Motor neuron (in vitro differentiated cells): ENCODE results near the gene PLEKHG2. TPM values are rescaled to one million over a fixed set of nuclear protein-coding genes. Genes with fewer than 3 reads are reported as not detected.

Experiments
- ATAC-seq, 8 experiments: fragments of 200-7000 bp; cut with Tn5 transposase; replicated peaks in 6 of 8; 2 replicates each; pipeline ENCODE4 v1.8.0; 2021; ENCODE audit warnings: mild to moderate bottlenecking in 8 of 8, moderate library complexity in 8 of 8
- H3K27ac ChIP-seq, 2 donors: fragments of 250-450 bp; sonication (Bioruptor Pico); 2 replicates each; pipeline ENCODE4 v1.9.0; 2021; ENCODE audit warnings: antibody characterized with exemption in 2 of 2, mild to moderate bottlenecking in 2 of 2, moderate library complexity in 1 of 2
- H3K4me1 ChIP-seq, 2 donors: fragments of 250-450 bp; sonication (Bioruptor Pico); replicated peaks in 1 of 2; 2 replicates each; pipeline ENCODE4 v1.6.1; 2021; ENCODE audit warnings: antibody characterized with exemption in 2 of 2, mild to moderate bottlenecking in 2 of 2, moderate library complexity in 1 of 2
- H3K4me3 ChIP-seq, 5 donors: fragments of 250-450 bp; sonication (Bioruptor Pico); 2 replicates each; pipeline ENCODE4 v1.9.0; 2021; ENCODE audit warnings: antibody characterized with exemption in 5 of 5, mild to moderate bottlenecking in 5 of 5, moderate library complexity in 4 of 5
- WGBS, 10 experiments: fragments of 450-650 bp; shearing (Covaris generic); methylation state at CpG; one replicate each; pipeline ENCODE4 v1.0.0; 2022; 5-methylcytosine and 5-hydroxymethylcytosine counted together
- in situ Hi-C, 9 experiments: fragments of 400-800 bp; cut with MboI; loops; one replicate each; pipeline ENCODE4 v1.15.0; 2021; ENCODE audit warnings: low sequenced_read_pairs in 9 of 9, low pct_unique_long_range_greater_than_20kb in 2 of 9; ENCODE audit not compliant: unreplicated experiment in 9 of 9
- total RNA-seq, 8 experiments: library from RNA; unstranded; fragments of 300-600 nt; gene quantifications; 2 replicates each; pipeline versions ENCODE4 v1.2.3 to v1.2.4, GENCODE V29; 2022

The PLEKHG2 gene
- total RNA-seq, 8 experiments from 2014 or later, result 1.1 to 50.6 (median 13.2) TPM

DNA sequence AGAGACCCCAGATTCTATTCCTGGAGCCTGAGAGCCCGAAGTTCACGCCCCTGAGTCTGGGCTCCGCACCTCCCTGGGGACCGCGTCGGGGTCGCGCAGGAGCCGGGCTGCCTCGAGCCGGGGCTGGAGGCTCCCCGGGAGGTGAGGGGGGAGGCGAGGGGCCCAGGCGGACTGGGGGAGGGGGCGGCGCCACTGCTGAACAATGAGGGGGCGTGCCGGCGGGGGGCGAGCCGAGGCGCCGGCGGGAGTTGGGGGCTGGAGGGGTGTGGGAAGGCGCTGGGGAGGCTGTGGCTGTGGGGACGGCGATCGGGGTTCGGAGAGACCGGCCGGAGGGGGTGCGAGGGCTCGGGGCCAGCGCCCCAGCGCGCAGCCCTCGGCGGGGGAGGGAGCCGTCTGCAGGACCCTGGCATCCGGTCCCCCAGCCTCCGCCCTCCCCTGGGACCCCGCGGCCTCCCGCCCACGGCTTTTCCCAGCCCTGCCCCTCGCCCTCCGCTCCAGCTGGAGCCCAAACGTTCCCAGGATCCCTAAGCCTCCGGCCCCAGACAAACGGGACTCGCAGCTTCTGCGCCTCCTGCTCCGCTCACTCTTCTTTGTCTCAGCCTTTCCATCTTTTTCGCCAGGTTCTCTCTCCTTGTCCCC lies 922 bp downstream of the PLEKHG2 start:
- H3K27ac ChIP-seq, result peak overlapping the region; percentile 84 to 89
- 0% methylated on average over 1 of the region's 54 CpGs; no CpG with 5 or more reads in 9 of the 10 experiments for WGBS, 10 experiments
- ATAC-seq, result peak in 5 of 8 experiments; percentile 21 to 46 (median 44)
- in situ Hi-C loops, result no loop called here
- peak overlapping the region; percentile 73 to 93 (median 78) for H3K4me3 ChIP-seq
- peaks cover 12 to 22% of the 10 kb centered on the region in 2 donors for H3K4me1 ChIP-seq

DNA sequence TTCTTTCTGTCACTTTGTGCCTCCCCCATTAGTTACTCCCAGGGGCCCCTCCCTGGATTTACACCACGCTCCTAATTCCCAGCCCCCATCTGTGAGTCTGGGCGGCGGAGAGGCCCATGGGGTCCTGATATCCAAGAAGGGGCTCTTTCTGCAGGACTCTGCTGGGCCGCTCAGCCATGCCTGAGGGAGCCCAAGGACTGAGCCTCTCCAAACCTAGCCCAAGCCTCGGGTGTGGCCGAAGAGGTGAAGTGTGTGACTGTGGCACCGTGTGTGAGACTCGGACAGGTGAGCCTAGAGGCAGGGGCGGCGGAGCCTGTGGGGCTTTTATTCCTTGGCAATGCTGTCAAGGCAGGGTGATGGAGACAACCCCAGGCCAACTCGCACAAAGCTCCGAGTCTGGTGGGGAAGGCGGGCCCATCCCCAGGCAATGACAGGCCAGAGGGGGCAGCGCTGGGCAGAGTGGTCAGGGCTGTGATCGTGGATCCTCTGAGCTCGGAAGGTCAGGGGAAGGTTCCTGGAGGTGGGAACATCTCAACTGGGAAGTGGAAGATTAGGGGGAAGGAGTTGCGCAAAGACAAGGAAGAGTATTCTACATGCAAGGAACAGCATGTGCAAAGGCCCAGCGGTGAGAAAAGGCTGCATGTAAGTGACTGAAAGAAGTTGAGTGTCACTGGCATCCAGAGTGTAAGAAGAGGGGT lies 1.6 kb downstream of the PLEKHG2 start:
- in situ Hi-C loops, result no loop called here
- no peak for ATAC-seq
- H3K4me1 ChIP-seq, result peaks cover 12 to 22% of the 10 kb centered on the region in 2 donors
- H3K4me3 ChIP-seq, result peak overlapping the region; percentile 73 to 93 (median 78)
- H3K27ac ChIP-seq, result peak overlapping the region; percentile 84 to 89
- WGBS, 10 experiments, result 0 to 100% (median 58%) methylated on average over 1 to 10 of the region's 18 CpGs; no CpG with 5 or more reads in 2 of the 10 experiments

DNA sequence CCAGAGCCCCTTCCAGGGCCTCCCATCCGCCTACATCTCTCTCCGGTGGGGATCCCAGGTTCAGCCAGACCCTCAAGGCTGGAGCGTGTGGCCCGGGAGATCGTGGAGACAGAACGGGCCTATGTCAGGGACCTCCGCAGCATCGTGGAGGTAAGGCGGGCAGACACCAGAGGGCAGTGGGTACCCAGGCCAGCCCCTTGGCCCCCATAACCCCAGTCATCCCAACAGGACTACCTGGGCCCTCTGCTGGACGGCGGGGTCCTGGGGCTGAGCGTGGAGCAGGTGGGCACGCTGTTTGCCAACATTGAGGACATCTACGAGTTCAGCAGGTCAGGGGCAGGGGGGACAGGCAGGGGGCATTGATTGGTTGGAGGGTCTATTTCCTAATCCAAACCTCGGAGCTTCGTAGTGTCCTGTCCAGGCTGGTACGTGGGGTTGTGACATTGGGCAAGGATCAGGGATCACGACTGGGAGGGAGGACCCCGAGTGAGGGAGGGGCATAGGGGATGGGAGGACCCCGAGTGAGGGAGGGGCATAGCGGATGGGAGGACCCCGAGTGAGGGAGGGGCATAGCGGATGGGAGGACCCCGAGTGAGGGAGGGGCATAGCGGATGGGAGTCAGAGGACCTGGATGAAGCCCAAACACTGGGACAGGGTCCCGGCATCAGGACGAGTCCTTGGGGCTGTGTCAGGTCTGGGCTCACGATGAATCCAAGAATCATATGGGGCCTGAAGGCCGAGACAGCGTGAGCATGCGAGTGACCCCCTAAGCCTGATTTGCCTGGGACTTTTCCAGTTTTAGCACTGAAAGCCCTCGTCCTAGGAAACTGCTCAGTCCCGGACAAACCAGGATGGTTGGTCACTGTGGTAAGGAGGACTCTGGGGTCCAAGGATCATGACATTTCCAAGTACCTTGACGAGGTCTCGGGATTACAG lies 2.9 kb downstream of the PLEKHG2 start:
- Histone ChIP-seq H3K27ac (no peak overlapping the region), H3K4me1 (peaks cover 12 to 21% of the 10 kb centered on the region in 2 donors), H3K4me3 (no peak overlapping the region)
- in situ Hi-C loops, result no loop called here
- WGBS, 10 experiments, result 50 to 100% (median 83%) methylated on average over 2 to 11 of the region's 35 CpGs; no CpG with 5 or more reads in 4 of the 10 experiments
- ATAC-seq, result no peak

DNA sequence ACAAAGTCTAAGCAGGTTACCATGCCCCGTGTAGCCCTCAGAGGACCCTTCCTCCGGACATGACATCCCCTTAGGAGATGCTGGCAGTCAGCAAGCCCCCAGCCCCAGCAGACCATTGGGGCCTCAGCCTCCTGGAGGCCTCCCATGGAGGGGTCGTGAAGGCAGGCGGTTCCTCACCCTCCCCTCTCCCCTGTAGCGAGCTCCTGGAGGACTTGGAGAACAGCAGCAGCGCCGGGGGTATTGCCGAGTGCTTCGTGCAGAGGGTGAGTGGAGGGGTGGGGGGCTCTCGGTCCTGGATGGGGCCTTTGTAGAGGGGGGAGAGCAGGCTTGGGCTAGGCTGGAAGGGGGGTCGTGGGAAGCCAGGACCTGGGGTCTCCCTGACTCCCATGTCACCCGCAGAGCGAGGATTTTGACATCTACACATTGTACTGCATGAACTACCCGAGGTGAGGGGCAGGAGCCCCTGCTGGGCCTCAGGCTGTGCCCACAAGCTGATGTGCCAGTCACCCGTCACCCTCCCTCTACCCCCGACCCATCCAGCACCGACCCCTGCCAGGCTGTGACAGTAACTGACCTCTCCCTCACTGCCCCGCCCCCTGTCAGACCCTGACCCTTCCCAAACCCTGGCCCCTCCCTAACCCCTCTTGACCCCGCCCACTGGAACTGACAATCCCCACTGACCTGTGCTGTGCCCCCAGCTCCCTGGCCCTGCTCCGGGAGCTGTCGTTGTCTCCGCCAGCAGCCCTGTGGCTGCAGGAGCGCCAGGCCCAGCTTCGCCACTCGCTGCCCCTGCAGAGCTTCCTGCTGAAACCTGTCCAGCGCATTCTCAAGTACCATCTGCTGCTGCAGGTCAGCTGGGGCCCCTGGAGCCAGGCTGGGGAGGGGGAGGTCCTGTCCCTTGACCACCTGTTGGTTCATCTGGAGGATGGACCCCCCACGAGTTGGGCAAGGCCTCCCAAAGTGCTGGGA lies 4.0 kb downstream of the PLEKHG2 start:
- in situ Hi-C loops, result no loop called here
- ATAC-seq, result no peak
- 67 to 100% (median 70%) methylated on average over 1 to 3 of the region's 27 CpGs; no CpG with 5 or more reads in 6 of the 10 experiments for WGBS, 10 experiments
- Histone ChIP-seq H3K4me1 (peaks cover 10 to 12% of the 10 kb centered on the region in 2 donors), H3K27ac (no peak overlapping the region), H3K4me3 (no peak overlapping the region)

DNA sequence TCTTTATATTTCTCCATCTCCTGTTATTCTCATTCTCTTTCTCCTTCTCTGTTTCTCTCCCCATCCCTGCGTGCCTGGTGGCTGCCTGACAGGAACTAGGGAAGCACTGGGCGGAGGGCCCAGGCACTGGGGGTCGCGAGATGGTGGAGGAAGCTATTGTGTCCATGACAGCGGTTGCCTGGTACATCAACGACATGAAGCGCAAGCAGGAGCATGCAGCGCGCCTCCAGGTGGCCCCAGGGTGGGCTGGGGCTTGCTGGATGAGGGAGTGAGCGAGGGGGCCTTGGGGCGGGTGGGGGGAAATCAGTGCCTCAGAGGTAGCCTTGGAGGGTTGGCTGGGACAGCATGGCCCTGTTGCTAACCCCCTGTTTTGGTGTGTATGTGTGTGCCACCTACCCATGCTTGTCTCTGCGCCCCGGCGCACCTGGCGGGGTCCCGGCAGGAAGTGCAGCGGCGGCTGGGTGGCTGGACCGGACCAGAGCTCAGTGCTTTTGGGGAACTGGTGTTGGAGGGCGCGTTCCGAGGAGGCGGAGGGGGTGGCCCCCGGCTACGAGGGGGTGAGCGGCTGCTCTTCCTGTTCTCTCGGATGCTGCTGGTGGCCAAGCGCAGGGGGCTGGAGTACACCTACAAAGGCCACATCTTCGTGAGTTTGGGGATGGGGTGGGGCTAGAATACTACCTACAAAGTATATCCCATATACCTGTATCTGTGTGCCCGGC lies 5.2 kb downstream of the PLEKHG2 start:
- peaks cover 8 to 12% of the 10 kb centered on the region in 2 donors for H3K4me1 ChIP-seq
- no peak overlapping the region for H3K27ac ChIP-seq
- no peak for ATAC-seq
- in situ Hi-C loops, result no loop called here
- H3K4me3 ChIP-seq, result no peak overlapping the region
- WGBS, 10 experiments, result 89 to 100% (median 92%) methylated on average over 1 to 10 of the region's 30 CpGs; no CpG with 5 or more reads in 5 of the 10 experiments

DNA sequence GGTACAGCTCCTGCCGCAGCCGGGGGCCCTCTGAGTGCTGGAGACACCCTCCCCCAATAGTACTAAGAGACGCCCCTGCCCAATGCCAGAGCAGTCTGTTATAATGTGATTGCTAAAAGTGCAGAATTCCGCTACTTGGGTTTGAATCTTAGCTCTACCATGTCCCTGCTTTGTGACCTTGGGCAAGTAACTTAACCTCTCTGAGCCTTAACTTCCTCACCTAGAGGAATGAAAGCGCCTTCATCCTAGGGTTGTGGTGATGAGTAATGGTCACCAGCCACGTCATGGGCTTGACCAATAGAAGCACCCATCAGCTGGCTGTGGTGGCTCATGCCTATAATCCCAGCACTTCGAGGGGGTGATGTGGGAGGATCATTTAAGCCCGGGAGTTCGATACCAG lies 6.5 kb downstream of the PLEKHG2 start:
- Histone ChIP-seq H3K27ac (no peak overlapping the region), H3K4me1 (peaks cover 8 to 12% of the 10 kb centered on the region in 2 donors), H3K4me3 (no peak overlapping the region)
- ATAC-seq, result no peak
- in situ Hi-C loops, result no loop called here
- 67 to 100% (median 96%) methylated on average over 1 to 9 of the region's 9 CpGs; no CpG with 5 or more reads in 4 of the 10 experiments for WGBS, 10 experiments

DNA sequence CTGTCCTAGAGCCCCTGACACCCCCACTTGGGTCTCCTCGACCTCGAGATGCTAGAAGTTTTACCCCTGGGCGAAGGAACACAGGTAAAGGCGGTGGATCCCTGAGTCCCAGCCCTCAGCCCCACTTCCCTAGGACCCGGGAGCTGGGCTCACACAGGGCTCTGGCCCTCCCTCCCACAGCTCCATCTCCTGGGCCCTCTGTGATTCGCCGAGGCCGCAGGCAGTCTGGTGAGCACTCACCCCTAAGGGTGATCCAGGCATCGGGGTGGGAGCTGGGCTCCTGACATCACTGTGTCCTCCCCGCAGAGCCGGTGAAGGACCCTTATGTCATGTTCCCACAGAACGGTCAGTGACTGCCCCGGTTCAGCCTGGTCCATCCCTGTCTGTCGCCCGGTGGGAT lies 8.3 kb downstream of the PLEKHG2 start:
- no peak overlapping the region for H3K27ac ChIP-seq
- 92 to 100% methylated on average over 2 of the region's 15 CpGs; no CpG with 5 or more reads in 8 of the 10 experiments for WGBS, 10 experiments
- no peak overlapping the region for H3K4me3 ChIP-seq
- in situ Hi-C loops, result no loop called here
- ATAC-seq, result no peak
- H3K4me1 ChIP-seq, result no peaks in the 10 kb centered on the region

DNA sequence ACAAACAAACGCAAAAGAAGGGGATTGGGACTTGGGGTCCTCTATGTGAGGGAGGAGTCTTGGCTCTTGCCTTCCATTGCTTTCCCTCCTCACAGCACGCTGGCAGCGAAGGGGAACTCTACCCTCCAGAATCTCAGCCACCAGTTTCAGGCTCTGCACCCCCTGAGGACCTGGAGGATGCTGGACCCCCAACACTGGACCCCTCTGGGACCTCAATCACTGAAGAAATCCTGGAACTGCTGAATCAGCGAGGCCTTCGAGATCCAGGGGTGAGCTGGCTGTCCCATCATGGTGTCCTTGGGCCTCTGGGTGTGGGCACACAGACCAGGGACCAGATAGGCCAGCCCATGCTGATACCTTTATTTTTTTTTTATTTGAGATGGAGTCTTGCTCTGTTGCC lies 9.6 kb downstream of the PLEKHG2 start:
- in situ Hi-C loops, result no loop called here

DNA sequence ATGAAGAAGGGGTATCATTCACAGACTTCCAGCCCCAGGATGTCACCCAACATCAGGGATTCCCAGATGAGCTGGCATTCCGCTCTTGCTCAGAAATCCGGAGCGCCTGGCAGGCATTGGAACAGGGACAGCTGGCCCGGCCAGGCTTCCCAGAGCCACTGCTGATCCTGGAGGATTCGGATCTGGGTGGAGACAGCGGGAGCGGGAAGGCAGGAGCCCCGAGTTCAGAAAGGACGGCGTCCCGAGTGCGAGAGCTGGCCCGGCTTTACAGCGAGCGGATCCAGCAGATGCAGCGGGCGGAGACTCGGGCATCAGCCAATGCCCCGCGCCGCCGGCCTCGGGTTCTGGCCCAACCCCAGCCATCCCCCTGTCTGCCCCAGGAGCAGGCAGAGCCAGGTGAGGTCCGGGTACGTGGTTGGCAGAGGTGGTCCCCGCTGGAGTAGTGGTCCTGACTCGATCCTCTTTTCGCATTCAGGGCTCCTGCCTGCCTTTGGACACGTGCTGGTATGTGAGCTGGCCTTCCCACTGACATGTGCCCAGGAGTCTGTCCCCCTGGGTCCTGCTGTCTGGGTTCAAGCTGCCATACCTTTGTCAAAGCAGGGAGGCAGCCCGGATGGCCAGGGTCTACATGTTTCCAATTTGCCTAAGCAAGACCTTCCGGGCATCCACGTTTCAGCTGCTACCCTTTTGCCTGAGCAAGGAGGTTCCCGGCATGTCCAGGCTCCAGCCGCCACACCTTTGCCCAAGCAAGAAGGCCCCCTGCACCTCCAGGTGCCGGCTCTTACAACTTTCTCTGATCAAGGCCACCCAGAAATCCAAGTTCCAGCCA lies 11.0 kb downstream of the PLEKHG2 start:
- peaks cover 6 to 7% of the 10 kb centered on the region in 2 donors for H3K4me1 ChIP-seq
- no peak overlapping the region for H3K4me3 ChIP-seq
- 80 to 100% (median 96%) methylated on average over 1 to 9 of the region's 35 CpGs; no CpG with 5 or more reads in 5 of the 10 experiments for WGBS, 10 experiments
- peak in 2 of 8 experiments; percentile 7 to 15 for ATAC-seq
- H3K27ac ChIP-seq, result no peak overlapping the region
- in situ Hi-C loops, result no loop called here

More for the DNA sequence above, 9.6 kb downstream of the PLEKHG2 start:
- peaks cover 6 to 7% of the 10 kb centered on the region in 2 donors for H3K4me1 ChIP-seq
- no peak overlapping the region for H3K27ac ChIP-seq
- no peak for ATAC-seq
- no peak overlapping the region for H3K4me3 ChIP-seq
- 95% methylated on average over 4 of the region's 5 CpGs; no CpG with 5 or more reads in 9 of the 10 experiments for WGBS, 10 experiments

DNA sequence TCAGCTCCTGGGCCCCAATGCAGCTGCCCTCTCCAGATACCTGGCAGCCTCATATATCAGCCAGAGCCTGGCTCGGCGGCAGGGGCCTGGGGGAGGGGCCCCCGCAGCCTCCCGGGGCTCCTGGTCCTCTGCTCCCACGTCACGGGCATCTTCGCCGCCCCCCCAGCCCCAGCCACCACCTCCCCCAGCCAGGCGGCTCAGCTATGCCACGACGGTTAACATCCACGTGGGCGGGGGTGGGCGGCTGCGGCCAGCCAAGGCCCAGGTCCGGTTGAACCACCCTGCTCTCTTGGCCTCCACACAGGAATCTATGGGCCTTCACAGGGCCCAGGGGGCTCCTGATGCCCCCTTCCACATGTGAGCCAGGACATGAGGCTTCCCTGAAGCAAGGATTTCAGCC lies 12.5 kb downstream of the PLEKHG2 start:
- in situ Hi-C loops, result no loop called here
- WGBS, 10 experiments, result no CpG with 5 or more reads among the region's 16 CpGs
- Histone ChIP-seq H3K27ac (no peak overlapping the region), H3K4me1 (peaks cover 6 to 12% of the 10 kb centered on the region in 2 donors), H3K4me3 (no peak overlapping the region)
- ATAC-seq, result no peak

DNA sequence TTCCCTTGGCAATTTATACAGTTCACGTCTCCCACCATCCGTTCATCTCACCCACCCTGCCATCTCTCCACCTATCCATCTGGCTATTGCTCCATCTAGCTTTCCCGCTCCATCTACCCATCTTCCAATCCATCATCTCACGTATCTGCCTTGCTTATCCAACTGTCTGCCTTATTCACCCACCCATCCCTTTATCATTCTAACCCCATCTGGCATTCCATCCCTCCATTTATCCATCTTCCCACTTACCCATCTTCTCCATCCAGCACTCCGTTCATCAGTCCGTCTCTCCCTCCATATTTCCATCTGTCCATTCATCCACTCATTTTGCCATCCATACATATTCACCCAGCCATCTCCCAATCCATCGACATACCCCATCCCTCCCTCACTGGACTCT lies 13.3 kb downstream of the PLEKHG2 start:
- ATAC-seq, result no peak
- Histone ChIP-seq H3K27ac (no peak overlapping the region), H3K4me3 (no peak overlapping the region), H3K4me1 (peaks cover 6 to 12% of the 10 kb centered on the region in 2 donors)
- 63 to 100% (median 93%) methylated on average over 1 to 7 of the region's 7 CpGs for WGBS, 10 experiments
- in situ Hi-C loops, result no loop called here
